Right atrium auricular region (tissue), 2 donors: ENCODE results near the gene LRRFIP1. TPM values are rescaled to one million over a fixed set of nuclear protein-coding genes. Genes with fewer than 3 reads are reported as not detected.

ENCODE experiments used
- DNase-seq: peaks from one replicate; pipeline ENCODE4 v3.0.0-alpha.2; 2019; ENCODE audit warnings: low spot score
- H3K27ac ChIP-seq, 2 donors: fragments of 200-600 bp; sonication (generic); 1 replicate in 1 of 2; 2 replicates in 1 of 2; pipeline ENCODE4 v1.5.1; 2016 to 2019
- H3K27me3 ChIP-seq, 2 donors: fragments of 200-600 bp; sonication (generic); one replicate each; pipeline versions ENCODE4 v1.5.1 to v1.6.0; 2017 to 2019
- H3K36me3 ChIP-seq: fragments of 200-600 bp; sonication (generic); one replicate; pipeline ENCODE4 v1.5.1; 2016
- H3K4me1 ChIP-seq, 2 donors: fragments of 200-600 bp; sonication (generic); one replicate each; pipeline versions ENCODE4 v1.5.1 to v1.6.0; 2017 to 2019
- H3K4me3 ChIP-seq, 2 donors: fragments of 200-600 bp; sonication (generic); 1 replicate in 1 of 2; 2 replicates in 1 of 2; pipeline ENCODE4 v1.5.1; 2017 to 2019; ENCODE audit warnings: mild to moderate bottlenecking in 1 of 2, moderate library complexity in 1 of 2
- H3K9me3 ChIP-seq, 2 donors: fragments of 200-600 bp; sonication (generic); one replicate each; pipeline ENCODE4 v1.5.1; 2019
- CTCF ChIP-seq, 2 donors: fragments of 200-600 bp; sonication (generic); IDR thresholded peaks; one replicate each; pipeline ENCODE4 v1.5.1; 2019; ENCODE audit warnings: antibody characterized with exemption in 2 of 2
- total RNA-seq, 2 donors: library from RNA; depleted of rRNA; stranded (reverse); fragments of >200 nt; gene quantifications; one replicate each; pipeline ENCODE4 v1.1.0, GENCODE V29; 2016

Gene LRRFIP1
- total RNA-seq, 2 donors from 2014 or later, result 71.2 to 88.5 TPM

GRCh38 chr2:237697586-237698357, 70.4 kb downstream of the LRRFIP1 start:
- H3K4me3 ChIP-seq, result no peak overlapping the region
- TF ChIP-seq CTCF (IDR thresholded peaks at IDR 0.05), result no peak
- no peaks in the 10 kb centered on the region for H3K36me3 ChIP-seq
- no peak for DNase-seq
- H3K27me3 ChIP-seq, result no peaks in the 10 kb centered on the region
- no peaks in the 10 kb centered on the region for H3K9me3 ChIP-seq
- peak overlapping the region; percentile 92 to 93 for H3K27ac ChIP-seq
- peaks cover 4 to 99% of the 10 kb centered on the region in 2 donors for H3K4me1 ChIP-seq

GRCh38 chr2:237698358-237698694, 70.9 kb downstream of the LRRFIP1 start:
- peaks cover 4 to 99% of the 10 kb centered on the region in 2 donors for H3K4me1 ChIP-seq

GRCh38 chr2:237699870-237700511, 72.6 kb downstream of the LRRFIP1 start:
- H3K36me3 ChIP-seq, result no peaks in the 10 kb centered on the region
- peaks cover 4 to 99% of the 10 kb centered on the region in 2 donors for H3K4me1 ChIP-seq
- DNase-seq, result no peak
- H3K27me3 ChIP-seq, result no peaks in the 10 kb centered on the region
- H3K4me3 ChIP-seq, result no peak overlapping the region
- peak overlapping the region; percentile 80 to 84 for H3K27ac ChIP-seq
- no peaks in the 10 kb centered on the region for H3K9me3 ChIP-seq
- no peak for TF ChIP-seq CTCF (IDR thresholded peaks at IDR 0.05)

More at GRCh38 chr2:237698358-237698694, 70.9 kb downstream of the LRRFIP1 start:
- H3K27me3 ChIP-seq, result no peaks in the 10 kb centered on the region
- no peaks in the 10 kb centered on the region for H3K9me3 ChIP-seq
- TF ChIP-seq CTCF (IDR thresholded peaks at IDR 0.05), result no peak
- no peak overlapping the region for H3K4me3 ChIP-seq
- DNase-seq, result no peak
- H3K27ac ChIP-seq, result peak overlapping the region; percentile 92 to 93
- H3K36me3 ChIP-seq, result no peaks in the 10 kb centered on the region

- no peaks in the 10 kb centered on the region for H3K27me3 ChIP-seq
- H3K4me3 ChIP-seq, result no peak overlapping the region
- no peak for TF ChIP-seq CTCF (IDR thresholded peaks at IDR 0.05)
- no peaks in the 10 kb centered on the region for H3K36me3 ChIP-seq
- H3K9me3 ChIP-seq, result no peaks in the 10 kb centered on the region
- DNase-seq, result peak; percentile 79
- H3K4me1 ChIP-seq, result peaks cover 4 to 98% of the 10 kb centered on the region in 2 donors
- H3K27ac ChIP-seq, result peak overlapping the region; percentile 80 to 84
These were observed 73.2 kb downstream of the LRRFIP1 start for GRCh38 chr2:237700512-237701032.

GRCh38 chr2:237701033-237701858, 73.9 kb downstream of the LRRFIP1 start:
- TF ChIP-seq CTCF (IDR thresholded peaks at IDR 0.05), result no peak
- Histone ChIP-seq H3K27me3 (no peaks in the 10 kb centered on the region), H3K27ac (peak overlapping the region; percentile 80 to 84), H3K9me3 (no peaks in the 10 kb centered on the region), H3K4me1 (peaks cover 4 to 97% of the 10 kb centered on the region in 2 donors), H3K4me3 (no peak overlapping the region), H3K36me3 (no peaks in the 10 kb centered on the region)
- no peak for DNase-seq
